Measurements from ENCODE around the gene RFX2. TPM values are rescaled to one million over a fixed set of nuclear protein-coding genes. Genes with fewer than 3 reads are reported as not detected.
"Not testable (repeated sequence)": the region's sequence is repeated elsewhere in the genome, so short reads cannot be mapped to it uniquely, and the experiment has no call there.

The RFX2 gene
- total RNA-seq, 1 experiment from 2014 or later: 9.7 TPM

DNA sequence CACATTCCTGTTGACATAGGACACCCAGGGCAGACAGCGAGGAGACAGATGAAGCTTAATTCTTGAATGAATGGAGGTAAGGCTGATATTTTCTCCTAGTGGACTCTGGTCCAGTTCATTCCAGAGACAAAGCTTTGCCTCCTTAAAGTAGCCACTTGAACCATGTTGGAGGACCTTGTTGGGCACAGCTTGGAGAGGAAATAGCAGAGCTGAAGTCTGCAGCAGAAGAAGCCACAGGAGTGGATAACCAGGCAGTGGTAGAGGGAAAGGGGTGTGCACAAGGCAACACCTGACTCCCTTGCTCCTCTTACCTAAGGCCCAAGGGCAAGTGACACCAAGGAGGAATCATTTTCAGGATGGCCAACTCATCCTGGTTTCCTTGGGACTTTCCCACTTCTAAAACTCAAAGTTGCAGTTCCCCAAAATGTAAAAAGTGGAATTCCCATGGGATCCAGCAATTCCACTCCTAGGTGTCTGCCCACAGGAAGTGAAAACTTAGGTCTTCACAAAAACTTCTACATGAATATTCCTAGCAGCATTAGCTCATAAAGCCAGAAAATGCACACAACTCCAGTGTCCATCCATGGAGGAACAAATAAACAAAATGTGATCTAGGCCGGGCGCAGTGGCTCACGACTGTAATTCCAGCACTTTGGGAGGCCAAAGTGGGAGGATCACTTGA is 6.6 kb upstream of the RFX2 start:
- no peaks in the 10 kb centered on the region for H3K27me3 ChIP-seq (replicated peaks)
- no peak for DNase-seq (ENCODE audit: low read depth in 1 of 2, low spot score in 2 of 2)
- no peak overlapping the region for H3K4me3 ChIP-seq
- no peaks in the 10 kb centered on the region for H3K4me1 ChIP-seq (replicated peaks)
- H3K36me3 ChIP-seq: no peaks in the 10 kb centered on the region
- H3K27ac ChIP-seq: no peak overlapping the region
- 0 out of 2 replicates have a peak, but pooled peaks cover 2% of the 10 kb centered on the region for H3K9me3 ChIP-seq (replicated peaks)

GRCh38 chr19:6115992-6116391 is 5.7 kb upstream of the RFX2 start:
- no peak for DNase-seq (ENCODE audit: low read depth in 1 of 2, low spot score in 2 of 2)
- Histone ChIP-seq H3K4me3 (no peak overlapping the region), H3K27ac (no peak overlapping the region), H3K4me1 (replicated peaks) (no peaks in the 10 kb centered on the region), H3K36me3 (no peaks in the 10 kb centered on the region), H3K9me3 (replicated peaks) (0 out of 2 replicates have a peak, but pooled peaks cover 2% of the 10 kb centered on the region), H3K27me3 (replicated peaks) (no peaks in the 10 kb centered on the region)

GRCh38 chr19:6113616-6114188 is 3.4 kb upstream of the RFX2 start:
- no peak for DNase-seq (ENCODE audit: low read depth in 1 of 2, low spot score in 2 of 2)
- Histone ChIP-seq H3K27me3 (replicated peaks) (no peaks in the 10 kb centered on the region), H3K4me3 (no peak overlapping the region), H3K27ac (no peak overlapping the region), H3K9me3 (replicated peaks) (no peaks in the 10 kb centered on the region), H3K4me1 (replicated peaks) (peaks cover 7% of the 10 kb centered on the region; the same call in 1 of the 2 replicates), H3K36me3 (no peaks in the 10 kb centered on the region)

GRCh38 chr19:6109947-6110346 is 353 bp downstream of the RFX2 start:
- Histone ChIP-seq H3K27me3 (replicated peaks) (no peaks in the 10 kb centered on the region), H3K4me1 (replicated peaks) (peaks cover 7% of the 10 kb centered on the region; the same call in 1 of the 2 replicates), H3K9me3 (replicated peaks) (no peaks in the 10 kb centered on the region), H3K36me3 (no peaks in the 10 kb centered on the region), H3K27ac (no peak overlapping the region), H3K4me3 (peak overlapping the region; percentile 46)
- DNase-seq (ENCODE audit: low read depth in 1 of 2, low spot score in 2 of 2): no peak

DNA sequence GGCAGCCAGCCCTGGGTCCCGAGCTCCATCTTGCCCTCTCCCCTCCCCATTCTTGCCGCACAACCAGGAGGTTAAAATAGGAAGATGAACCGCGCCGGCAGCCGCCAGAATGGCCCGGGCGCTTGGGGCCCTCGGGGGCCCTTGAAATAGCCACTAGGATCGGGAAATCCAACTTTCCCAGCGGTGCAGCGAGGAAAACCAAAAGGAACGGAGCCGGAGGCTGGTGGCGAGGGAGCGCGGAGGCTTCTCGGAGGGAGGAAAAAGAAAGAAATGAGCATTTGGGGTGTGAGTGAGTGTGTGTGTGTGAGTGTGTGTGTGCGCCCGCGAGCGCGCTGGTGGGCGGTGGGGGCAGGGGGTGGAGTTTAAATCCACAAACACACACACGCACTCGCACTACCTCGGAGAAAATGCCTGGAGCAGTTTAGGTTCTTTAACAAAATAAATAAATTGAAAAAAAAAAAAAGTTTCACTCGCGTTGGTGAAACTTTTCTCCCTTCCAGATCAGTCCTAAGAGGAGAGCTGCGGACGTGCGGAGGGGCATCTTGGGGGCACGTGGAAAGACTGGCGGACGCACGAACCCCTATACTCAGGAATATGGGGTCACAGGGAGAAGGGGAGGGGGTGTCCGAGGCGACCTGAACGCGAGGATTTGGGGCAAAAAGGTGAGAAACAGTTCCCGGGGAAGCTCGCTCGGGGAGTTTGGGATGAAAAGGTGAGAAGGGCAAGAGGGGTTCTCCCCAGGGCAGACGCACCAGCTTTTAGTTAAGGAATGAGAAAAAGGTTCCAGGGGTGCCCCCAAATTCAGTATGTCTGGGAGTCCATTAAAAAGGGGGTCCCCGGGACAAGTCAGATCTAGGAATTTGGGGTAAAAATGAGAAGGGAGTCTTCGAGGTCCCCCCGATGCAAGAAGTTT is 1.3 kb downstream of the RFX2 start:
- H3K4me3 ChIP-seq: peak overlapping the region; percentile 46
- H3K27ac ChIP-seq: no peak overlapping the region
- peak; percentile 46 to 57 for DNase-seq (ENCODE audit: low read depth in 1 of 2, low spot score in 2 of 2)
- no peaks in the 10 kb centered on the region for H3K27me3 ChIP-seq (replicated peaks)
- H3K9me3 ChIP-seq (replicated peaks): no peaks in the 10 kb centered on the region
- H3K4me1 ChIP-seq (replicated peaks): peaks cover 8% of the 10 kb centered on the region
- no peaks in the 10 kb centered on the region for H3K36me3 ChIP-seq

GRCh38 chr19:6106643-6107294 is 3.5 kb downstream of the RFX2 start:
- H3K27ac ChIP-seq; H3K4me3 ChIP-seq; H3K9me3 ChIP-seq (replicated peaks); DNase-seq (ENCODE audit: low read depth in 1 of 2, low spot score in 2 of 2); H3K27me3 ChIP-seq (replicated peaks); H3K36me3 ChIP-seq: not testable (repeated sequence)
- H3K4me1 ChIP-seq (replicated peaks): peaks cover 23% of the 10 kb centered on the region

DNA sequence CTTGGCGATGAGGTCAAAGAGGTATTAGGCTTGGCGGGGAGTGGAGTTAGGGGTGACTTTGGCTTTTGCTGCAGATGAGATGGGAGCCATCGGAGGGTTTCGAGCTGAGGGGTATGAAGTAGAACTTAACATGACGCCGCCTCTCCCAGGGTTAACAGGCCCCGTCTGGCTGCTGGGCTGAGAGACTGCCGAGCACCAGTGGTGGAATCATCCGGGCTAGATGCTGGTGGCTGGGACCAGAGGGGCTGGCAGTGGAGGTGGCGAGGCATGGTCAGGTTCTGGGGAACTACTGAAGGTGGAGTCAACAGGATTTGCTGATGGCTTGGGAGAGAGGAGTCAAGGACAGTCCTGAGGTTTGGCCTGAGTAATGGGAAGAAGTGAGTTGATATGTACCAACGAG is 4.9 kb downstream of the RFX2 start:
- Histone ChIP-seq H3K9me3 (replicated peaks) (no peaks in the 10 kb centered on the region), H3K4me1 (replicated peaks) (peaks cover 23% of the 10 kb centered on the region), H3K27me3 (replicated peaks) (no peaks in the 10 kb centered on the region), H3K36me3 (no peaks in the 10 kb centered on the region), H3K4me3 (no peak overlapping the region), H3K27ac (no peak overlapping the region)
- no peak for DNase-seq (ENCODE audit: low read depth in 1 of 2, low spot score in 2 of 2)

- Histone ChIP-seq H3K4me3 (no peak overlapping the region), H3K27me3 (replicated peaks) (no peaks in the 10 kb centered on the region), H3K4me1 (replicated peaks) (peaks cover 16% of the 10 kb centered on the region), H3K9me3 (replicated peaks) (no peaks in the 10 kb centered on the region), H3K27ac (peak overlapping the region; percentile 69), H3K36me3 (no peaks in the 10 kb centered on the region)
- DNase-seq (ENCODE audit: low read depth in 1 of 2, low spot score in 2 of 2): no peak
These were observed 6.4 kb downstream of the RFX2 start for GRCh38 chr19:6103894-6104293.

DNA sequence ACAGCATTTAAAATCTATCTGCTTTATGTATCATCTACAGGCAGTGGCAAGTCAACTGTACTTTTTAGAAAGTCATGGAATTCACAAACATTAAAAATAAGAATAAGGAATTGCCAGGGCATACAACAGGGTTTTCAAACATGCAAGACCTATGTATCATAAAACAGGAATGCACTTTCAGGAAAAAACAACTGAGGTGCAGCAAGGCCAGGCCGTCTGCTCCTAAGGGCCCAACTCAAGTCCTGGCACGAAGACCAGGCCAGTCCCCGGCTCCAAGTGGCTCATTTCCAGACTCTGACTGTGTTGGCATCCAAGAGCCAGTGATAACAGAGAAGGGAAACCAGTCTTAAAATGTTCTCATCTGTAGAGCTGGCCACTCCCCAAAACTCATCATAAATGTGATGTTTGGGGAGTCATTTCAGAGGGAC is 7.1 kb downstream of the RFX2 start:
- H3K27ac ChIP-seq: peak overlapping the region; percentile 69
- H3K4me3 ChIP-seq: no peak overlapping the region
- no peaks in the 10 kb centered on the region for H3K36me3 ChIP-seq
- H3K9me3 ChIP-seq (replicated peaks): no peaks in the 10 kb centered on the region
- DNase-seq (ENCODE audit: low read depth in 1 of 2, low spot score in 2 of 2): peak; percentile 58 to 72
- no peaks in the 10 kb centered on the region for H3K27me3 ChIP-seq (replicated peaks)
- peaks cover 16% of the 10 kb centered on the region for H3K4me1 ChIP-seq (replicated peaks)

GRCh38 chr19:6101991-6102390 is 8.3 kb downstream of the RFX2 start:
- DNase-seq (ENCODE audit: low read depth in 1 of 2, low spot score in 2 of 2): no peak
- Histone ChIP-seq H3K4me3 (no peak overlapping the region), H3K9me3 (replicated peaks) (no peaks in the 10 kb centered on the region), H3K4me1 (replicated peaks) (peaks cover 16% of the 10 kb centered on the region), H3K27me3 (replicated peaks) (no peaks in the 10 kb centered on the region), H3K27ac (no peak overlapping the region), H3K36me3 (no peaks in the 10 kb centered on the region)

- Histone ChIP-seq H3K4me3 (no peak overlapping the region), H3K27ac (no peak overlapping the region), H3K9me3 (replicated peaks) (no peaks in the 10 kb centered on the region), H3K27me3 (replicated peaks) (no peaks in the 10 kb centered on the region), H3K36me3 (no peaks in the 10 kb centered on the region), H3K4me1 (replicated peaks) (peaks cover 16% of the 10 kb centered on the region)
- no peak for DNase-seq (ENCODE audit: low read depth in 1 of 2, low spot score in 2 of 2)
These were observed 8.9 kb downstream of the RFX2 start for GRCh38 chr19:6101291-6101825.

- H3K27ac ChIP-seq: no peak overlapping the region
- DNase-seq (ENCODE audit: low read depth in 1 of 2, low spot score in 2 of 2): no peak
- H3K4me3 ChIP-seq: no peak overlapping the region
- H3K9me3 ChIP-seq (replicated peaks): no peaks in the 10 kb centered on the region
- H3K4me1 ChIP-seq (replicated peaks): peaks cover 16% of the 10 kb centered on the region
- no peaks in the 10 kb centered on the region for H3K36me3 ChIP-seq
- H3K27me3 ChIP-seq (replicated peaks): no peaks in the 10 kb centered on the region
These were observed 9.9 kb downstream of the RFX2 start for GRCh38 chr19:6100284-6100915.

DNA sequence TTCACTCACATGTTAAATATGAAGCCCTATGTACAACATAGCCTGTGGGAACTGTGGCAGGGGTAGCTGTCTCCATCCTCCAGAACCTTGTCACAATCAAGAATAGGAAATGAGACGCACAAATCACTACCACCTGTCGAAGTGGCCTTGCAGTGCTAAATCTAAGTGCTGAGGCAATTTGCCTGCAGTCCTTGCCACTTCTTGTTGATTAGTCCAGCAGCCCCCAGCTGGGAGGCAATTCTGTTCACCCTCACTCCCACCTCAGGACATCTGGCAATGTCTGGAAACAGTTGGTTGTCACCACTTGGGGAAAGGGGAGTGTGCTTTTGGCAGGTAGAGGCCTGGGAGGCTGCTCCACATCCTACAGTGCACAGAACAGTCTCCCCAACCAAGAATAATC is 10.7 kb downstream of the RFX2 start:
- no peak for DNase-seq (ENCODE audit: low read depth in 1 of 2, low spot score in 2 of 2)
- Histone ChIP-seq H3K27ac (no peak overlapping the region), H3K27me3 (replicated peaks) (no peaks in the 10 kb centered on the region), H3K36me3 (no peaks in the 10 kb centered on the region), H3K4me3 (no peak overlapping the region), H3K4me1 (replicated peaks) (peaks cover 16% of the 10 kb centered on the region), H3K9me3 (replicated peaks) (no peaks in the 10 kb centered on the region)

All from SJSA1 (cell line).